Sciatic nerve (tissue), 2 donors: Measurements from ENCODE around the gene ATOH8. TPM values are rescaled to one million over a fixed set of nuclear protein-coding genes. Genes with fewer than 3 reads are reported as not detected.

Experiments used
- ATAC-seq: fragments of 200-7000 bp; cut with Tn5 transposase; one replicate; pipeline ENCODE4 v1.9.1; 2020; ENCODE audit warnings: mild to moderate bottlenecking, moderate library complexity
- DNase-seq: peaks from one replicate; pipeline ENCODE4 v3.0.0-alpha.2; 2020; ENCODE audit warnings: low spot score
- intact Hi-C: fragments of 100-400 bp; cut with DNase I; formaldehyde crosslinking; loops from one replicate; pipeline ENCODE4 v1.14.2; 2022
- total RNA-seq: library from RNA; stranded (reverse); fragmentation: NEBNext Ultra II Directional; extraction: Animal tissue kit (Norgen Biotek cat#: 25700); gene quantifications from one replicate; pipeline ENCODE4 v1.2.1, GENCODE V29; 2021
- donor health status: DM: no; HTN: no; CAD: no.
- donor health status: DM: no; HTN: no; CAD: no.

ATOH8 gene
- total RNA-seq, 1 donor from 2014 or later, result 57.2 TPM

- no peak for ATAC-seq
- intact Hi-C loops, result no loop called here
- DNase-seq, result no peak
These were observed 9.3 kb downstream of the ATOH8 start for GRCh38 chr2:85763132-85763531.

DNA sequence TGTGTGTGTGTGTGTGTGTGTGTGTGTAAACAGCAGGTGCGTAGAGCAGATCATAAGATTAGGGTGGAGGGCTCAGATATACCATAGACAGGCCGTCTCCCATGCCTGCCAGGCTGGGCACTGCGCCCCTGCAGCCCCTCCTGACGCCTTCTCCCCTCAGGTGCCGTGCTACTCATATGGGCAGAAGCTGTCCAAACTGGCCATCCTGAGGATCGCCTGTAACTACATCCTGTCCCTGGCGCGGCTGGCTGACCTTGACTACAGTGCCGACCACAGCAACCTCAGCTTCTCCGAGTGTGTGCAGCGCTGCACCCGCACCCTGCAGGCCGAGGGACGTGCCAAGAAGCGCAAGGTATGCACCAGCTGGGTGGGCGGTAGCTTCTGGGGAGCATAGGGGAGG is 10.0 kb downstream of the ATOH8 start:
- DNase-seq, result no peak
- intact Hi-C loops, result no loop called here

GRCh38 chr2:85765081-85765731 is 11.4 kb downstream of the ATOH8 start:
- intact Hi-C loops, result no loop called here
- ATAC-seq (no peak), DNase-seq (no peak)

More for the DNA sequence above, 10.0 kb downstream of the ATOH8 start:
- ATAC-seq, result no peak

- no peak for DNase-seq
- no peak for ATAC-seq
- intact Hi-C loops, result no loop called here
These were observed 12.4 kb downstream of the ATOH8 start for GRCh38 chr2:85766229-85766628.

DNA sequence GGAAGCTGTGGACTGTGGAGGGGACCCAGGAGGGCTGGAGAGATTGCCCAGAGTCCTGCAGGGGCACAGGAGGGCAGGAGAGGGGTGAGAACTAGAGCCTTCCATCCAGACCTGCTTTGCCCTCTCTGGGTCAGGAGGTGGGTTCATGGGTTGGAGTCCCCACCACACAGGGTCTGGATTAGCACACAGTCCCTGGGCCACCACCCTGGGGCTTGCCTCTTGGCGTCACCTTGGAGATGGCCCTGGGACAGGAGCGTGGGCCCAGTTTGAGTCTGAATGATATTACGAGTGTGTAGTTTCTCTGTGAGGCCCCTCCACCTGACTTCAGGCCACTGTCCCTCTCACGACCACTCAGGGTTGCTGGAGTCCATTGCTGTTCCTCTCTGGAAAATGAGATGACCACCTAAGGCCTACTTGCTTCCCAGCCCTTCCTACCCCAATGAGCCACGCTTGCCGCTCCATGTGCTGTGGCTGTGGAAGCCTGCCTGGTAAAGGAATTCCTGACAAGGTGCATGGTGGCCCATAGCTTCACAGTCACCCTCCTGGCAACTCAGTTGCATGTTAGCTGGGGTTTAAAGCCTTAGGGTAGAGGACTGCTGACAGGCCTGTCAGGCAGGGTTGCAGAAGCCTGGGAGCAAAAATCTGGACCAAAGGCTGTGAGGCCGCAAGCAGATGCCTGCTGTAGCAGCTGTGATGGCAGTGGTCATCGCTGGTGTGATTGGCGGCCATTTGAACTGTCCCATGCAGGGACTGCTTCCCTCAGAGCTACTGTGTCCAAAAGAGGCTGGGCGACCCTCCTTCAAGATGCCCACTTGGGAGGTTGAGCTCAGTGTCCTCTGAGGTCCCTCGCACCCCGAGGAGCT is 14.2 kb downstream of the ATOH8 start:
- intact Hi-C loops, result no loop called here
- DNase-seq (no peak), ATAC-seq (no peak)

DNA sequence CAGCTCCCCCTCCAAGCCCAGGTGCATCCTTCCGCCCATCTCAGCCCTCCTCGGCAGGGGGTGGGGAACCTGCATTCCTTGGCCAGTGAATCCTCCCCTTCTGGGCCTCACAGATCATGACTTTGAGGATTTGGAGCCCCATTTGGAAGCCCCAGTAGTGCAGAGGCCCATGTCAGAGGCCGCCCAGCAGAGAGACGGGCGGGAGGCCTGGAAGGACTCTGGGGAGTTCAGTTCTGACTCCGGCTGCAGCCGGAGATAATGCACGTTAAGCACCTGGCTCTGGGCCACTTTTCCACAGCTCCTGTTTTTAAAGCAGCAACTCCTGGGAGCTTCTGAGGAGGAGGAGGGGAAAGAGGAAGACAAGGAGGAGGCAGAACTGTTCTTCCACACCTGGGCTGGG is 14.9 kb downstream of the ATOH8 start:
- peak; percentile 85 for DNase-seq
- intact Hi-C loops, result no loop called here
- ATAC-seq, result peak; percentile 22

DNA sequence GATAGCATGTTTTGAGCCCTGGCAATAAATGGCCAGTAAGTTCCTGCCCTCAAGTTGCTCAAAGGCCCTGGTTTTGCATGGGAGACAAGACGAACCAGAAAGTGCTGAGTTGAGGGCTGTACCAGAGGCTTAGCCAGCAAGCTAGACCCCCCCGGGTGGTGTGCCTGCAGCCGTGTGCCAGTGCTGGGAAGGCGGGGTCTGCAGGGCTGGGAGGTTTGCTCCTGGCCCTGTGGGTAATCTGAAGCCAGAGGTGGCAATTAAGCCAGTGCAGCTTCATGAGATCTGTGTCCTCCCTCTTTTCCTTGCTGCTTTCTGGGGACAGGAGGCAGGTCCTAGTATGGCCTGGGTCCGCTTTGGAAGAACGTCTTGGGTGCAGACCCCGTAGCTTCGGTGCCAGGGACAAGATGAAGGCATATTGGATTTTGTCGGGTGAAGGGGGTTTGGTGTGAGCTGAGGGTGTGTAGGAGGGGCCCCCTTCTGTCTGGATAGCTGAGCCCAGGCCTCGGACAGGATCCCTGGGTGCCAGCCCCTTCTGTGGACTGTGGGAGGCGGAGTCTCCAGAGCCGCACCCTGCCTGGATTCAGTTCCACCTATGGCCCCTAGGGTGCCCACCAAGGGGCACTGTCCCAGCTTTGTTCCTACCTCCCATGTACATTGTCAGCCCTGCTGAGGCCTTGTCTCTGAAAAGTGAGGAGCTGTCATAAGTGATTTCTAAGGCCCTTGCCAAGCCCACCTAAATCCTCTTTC is 15.6 kb downstream of the ATOH8 start:
- no peak for DNase-seq

GRCh38 chr2:85769983-85770362 is 16.2 kb downstream of the ATOH8 start:
- intact Hi-C loops, result no loop called here
- no peak for ATAC-seq
- no peak for DNase-seq

More for the DNA sequence above, 15.6 kb downstream of the ATOH8 start:
- no peak for ATAC-seq
- intact Hi-C loops, result no loop called here

- ATAC-seq, result no peak
- intact Hi-C loops, result no loop called here
- no peak for DNase-seq
These were observed 16.6 kb downstream of the ATOH8 start for GRCh38 chr2:85770369-85770768.

GRCh38 chr2:85770786-85771409 is 17.1 kb downstream of the ATOH8 start:
- intact Hi-C loops, result no loop called here
- DNase-seq, result no peak
- ATAC-seq, result no peak

DNA sequence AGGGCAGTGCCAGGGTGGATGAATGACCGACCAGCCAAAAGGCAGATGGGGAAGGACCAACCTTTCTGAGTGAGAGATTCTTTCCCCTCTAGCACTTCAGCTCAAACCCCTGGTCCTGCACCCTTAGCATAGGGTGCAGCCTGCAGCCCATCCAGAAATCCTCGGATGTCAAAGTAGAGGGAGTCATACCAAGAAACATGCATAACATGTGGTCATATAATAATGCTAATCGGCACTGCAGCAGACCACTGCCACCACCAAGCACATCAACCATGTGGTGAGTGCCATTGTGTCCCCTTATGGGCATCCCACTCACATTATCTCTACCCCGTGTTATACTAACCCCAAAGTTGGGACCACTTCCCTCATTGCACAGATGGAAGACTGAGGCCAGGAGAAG is 17.7 kb downstream of the ATOH8 start:
- no peak for ATAC-seq
- intact Hi-C loops, result no loop called here
- no peak for DNase-seq

DNA sequence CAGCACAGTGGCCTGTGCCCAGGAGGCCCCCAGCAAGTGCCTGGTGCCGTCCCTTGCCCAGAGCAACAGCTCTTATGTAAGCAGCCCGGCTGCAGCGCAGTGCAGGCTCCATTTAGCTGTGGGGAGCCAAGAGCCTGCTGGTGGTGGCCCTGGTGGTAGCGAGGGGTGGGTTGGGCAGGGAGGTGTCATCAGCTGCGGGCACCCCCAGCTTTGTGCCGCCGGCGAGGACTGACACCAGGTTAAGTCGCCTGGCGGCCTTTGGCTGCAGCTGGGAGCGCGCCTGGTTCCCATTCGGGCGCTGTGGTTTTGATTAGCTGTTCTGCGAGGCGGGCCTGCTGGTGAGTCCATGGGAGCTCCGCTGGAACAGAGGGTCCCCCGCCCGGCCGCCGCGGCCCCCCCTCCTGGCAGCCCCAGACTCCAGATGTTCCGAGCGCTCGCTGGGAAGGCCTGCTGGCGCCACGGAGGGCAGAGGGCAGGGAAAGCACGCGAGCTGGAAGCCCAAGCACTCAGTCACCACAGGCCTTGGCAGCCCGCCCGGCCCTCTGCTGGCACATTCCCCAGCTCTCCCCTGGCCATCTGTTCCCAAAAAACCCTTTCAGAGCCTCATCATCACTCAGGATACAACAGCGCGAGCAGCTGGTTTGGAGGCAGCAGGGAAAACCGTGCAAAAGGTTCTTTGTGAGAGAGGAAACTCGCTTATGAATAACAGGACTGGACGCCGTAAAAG is 18.4 kb downstream of the ATOH8 start:
- intact Hi-C loops, result no loop called here
- DNase-seq (peak; percentile 99), ATAC-seq (peak; percentile 96)

DNA sequence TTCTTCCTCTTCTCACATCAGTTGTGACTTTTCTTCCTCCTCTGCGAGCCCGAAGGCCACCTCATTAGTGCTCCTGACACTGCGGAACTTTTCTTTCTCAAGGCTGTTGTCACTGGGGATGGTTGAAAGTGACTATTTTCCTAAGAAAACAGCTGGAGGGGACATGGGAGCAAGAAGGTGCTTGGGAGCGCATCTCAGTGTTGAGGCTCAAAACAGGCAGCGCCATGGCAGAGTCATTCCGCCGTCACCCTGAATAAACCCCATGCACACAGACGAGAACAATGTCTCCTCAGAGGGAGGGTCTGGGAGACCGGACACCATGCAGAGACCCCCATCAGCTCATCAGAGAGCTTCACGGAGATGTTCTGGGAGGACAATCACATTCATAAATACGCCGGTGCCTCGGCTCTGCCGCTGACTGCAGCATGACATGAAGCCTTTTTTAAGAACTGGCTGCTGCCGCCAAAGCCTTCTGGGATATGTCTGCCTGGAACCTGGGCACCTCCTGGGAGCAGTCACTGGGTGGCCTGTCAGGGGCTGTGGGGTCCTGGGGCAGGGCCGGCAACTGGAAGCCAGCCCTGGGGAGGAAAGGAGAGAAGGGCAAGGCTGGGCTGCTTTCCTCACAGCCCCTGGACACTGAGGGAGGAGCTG is 19.2 kb downstream of the ATOH8 start:
- DNase-seq (no peak), ATAC-seq (no peak)
- intact Hi-C loops, result no loop called here

GRCh38 chr2:85773692-85774091 is 19.9 kb downstream of the ATOH8 start:
- intact Hi-C loops, result no loop called here
- no peak for ATAC-seq
- no peak for DNase-seq

DNA sequence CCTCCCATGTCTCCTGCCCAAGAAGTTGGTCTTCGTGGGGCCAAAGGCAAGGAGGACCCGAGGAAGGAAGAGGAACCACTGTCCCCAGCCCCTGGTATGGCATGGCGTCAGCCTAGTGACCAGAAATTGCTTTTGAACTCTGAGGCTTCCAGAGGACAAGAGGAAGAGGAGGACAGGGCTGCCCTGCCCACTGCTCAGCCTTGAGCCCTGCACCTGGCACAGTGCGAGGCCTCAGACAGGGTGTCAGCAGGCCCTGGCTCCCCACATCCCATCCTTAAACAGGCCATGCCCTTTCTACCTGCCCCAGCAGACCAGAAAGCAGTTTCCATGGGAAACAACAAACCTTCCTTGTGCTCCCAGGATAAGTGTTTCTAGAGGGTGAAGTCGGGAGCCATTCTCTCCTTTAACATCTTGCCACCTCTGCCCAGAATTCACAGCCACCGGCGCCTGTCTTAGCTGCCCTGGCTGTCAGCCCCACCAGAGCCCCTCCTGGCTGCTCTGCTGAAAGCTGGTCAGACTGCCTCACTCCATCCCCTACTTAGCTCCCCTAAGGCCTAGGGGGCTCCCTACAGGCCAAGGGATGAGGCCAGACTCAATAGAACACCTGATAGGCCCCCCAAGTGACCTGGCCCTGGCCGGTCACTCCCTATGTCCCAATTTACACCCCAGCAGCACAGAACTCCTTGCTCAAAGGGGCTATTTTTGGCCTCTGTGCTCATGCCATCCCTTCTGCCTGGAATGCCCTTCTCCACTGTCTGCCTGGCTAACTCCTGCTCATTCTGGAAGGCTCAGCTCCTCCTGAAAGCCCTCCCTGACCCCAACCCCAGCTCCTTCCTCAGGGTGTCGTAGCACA is 20.6 kb downstream of the ATOH8 start:
- ATAC-seq, result no peak

GRCh38 chr2:85775406-85776381 is 21.9 kb downstream of the ATOH8 start:
- intact Hi-C loops, result no loop called here
- DNase-seq (no peak), ATAC-seq (no peak)

More for the DNA sequence above, 20.6 kb downstream of the ATOH8 start:
- no peak for DNase-seq
- intact Hi-C loops, result no loop called here
